Neuronal stem cell (in vitro differentiated cells): ENCODE data around the gene PTPRT.

Source experiments
- DNase-seq: peaks from one replicate; pipeline ENCODE4 v3.0.0-alpha.2; 2013; ENCODE audit warnings: low spot score
- H2AFZ ChIP-seq: one replicate; pipeline ENCODE4 v1.6.1; 2013; ENCODE audit warnings: mild to moderate bottlenecking, low read length, inconsistent platforms
- H2AK5ac ChIP-seq: 2 replicates; pipeline ENCODE4 v1.6.1; 2013; ENCODE audit warnings: low read depth, mild to moderate bottlenecking, inconsistent platforms, low read length, moderate library complexity, mixed read lengths
- H2BK120ac ChIP-seq: 2 replicates; pipeline ENCODE4 v1.6.1; 2013; ENCODE audit warnings: low read depth, mild to moderate bottlenecking, inconsistent platforms, low read length, moderate library complexity, mixed read lengths
- H2BK12ac ChIP-seq: one replicate; pipeline ENCODE4 v1.6.1; 2013; ENCODE audit warnings: low read length, inconsistent platforms
- H2BK15ac ChIP-seq: 2 replicates; pipeline ENCODE4 v1.6.1; 2013; ENCODE audit warnings: mild to moderate bottlenecking, low read length, inconsistent platforms, mixed read lengths
- H2BK5ac ChIP-seq: one replicate; pipeline ENCODE4 v1.6.1; 2013; ENCODE audit warnings: inconsistent platforms, mild to moderate bottlenecking, low read length, moderate library complexity
- H3K14ac ChIP-seq: one replicate; pipeline ENCODE4 v1.6.1; 2013; ENCODE audit warnings: low read length, inconsistent platforms
- H3K18ac ChIP-seq: 2 replicates; pipeline ENCODE4 v1.6.1; 2013; ENCODE audit warnings: low read length, inconsistent platforms
- H3K23ac ChIP-seq: 2 replicates; pipeline ENCODE4 v1.6.1; 2013; ENCODE audit warnings: low read depth, mild to moderate bottlenecking, mixed read lengths, low read length, inconsistent platforms; ENCODE audit not compliant: poor library complexity
- H3K27ac ChIP-seq: replicated peaks from 3 replicates; pipeline ENCODE4 v1.5.1; 2013; ENCODE audit warnings: low read length, inconsistent platforms
- H3K27me3 ChIP-seq, 3 experiments: 2 replicates each; pipeline ENCODE4 v1.6.1; 2013; ENCODE audit warnings: low read length in 3 of 3, mild to moderate bottlenecking in 2 of 3, inconsistent platforms in 1 of 3, low read depth in 1 of 3, mixed read lengths in 1 of 3, moderate library complexity in 1 of 3; ENCODE audit not compliant: control insufficient read depth in 3 of 3, insufficient read depth in 3 of 3
- H3K36me3 ChIP-seq, 2 donors: replicated peaks in 1 of 2; 2 replicates each; pipeline ENCODE4 v1.6.1; 2013; ENCODE audit warnings: low read length in 2 of 2; ENCODE audit not compliant: control insufficient read depth in 2 of 2, insufficient read depth in 2 of 2
- H3K4ac ChIP-seq: 2 replicates; pipeline ENCODE4 v1.6.1; 2013; ENCODE audit warnings: inconsistent platforms, mild to moderate bottlenecking, low read length, moderate library complexity
- H3K4me1 ChIP-seq, 2 donors: 1 replicate in 1 of 2; 2 replicates in 1 of 2; pipeline ENCODE4 v1.6.1; 2013; ENCODE audit warnings: low read length in 2 of 2, low read depth in 1 of 2; ENCODE audit not compliant: control insufficient read depth in 2 of 2, insufficient read depth in 1 of 2
- H3K4me2 ChIP-seq: one replicate; pipeline ENCODE4 v1.6.1; 2013; ENCODE audit warnings: mild to moderate bottlenecking, low read length, inconsistent platforms; ENCODE audit not compliant: insufficient read depth, poor library complexity, severe bottlenecking
- H3K4me3 ChIP-seq, 2 donors: 2 replicates each; pipeline ENCODE4 v1.5.1; 2013; ENCODE audit warnings: low read length in 2 of 2, mild to moderate bottlenecking in 2 of 2, inconsistent platforms in 1 of 2, moderate library complexity in 1 of 2
- H3K79me1 ChIP-seq: one replicate; pipeline ENCODE4 v1.6.1; 2013; ENCODE audit warnings: low read depth, mild to moderate bottlenecking, inconsistent platforms, low read length, moderate library complexity
- H3K9ac ChIP-seq: one replicate; pipeline ENCODE4 v1.6.1; 2013; ENCODE audit warnings: mild to moderate bottlenecking, low read depth, low read length, inconsistent platforms; ENCODE audit not compliant: poor library complexity
- H3K9me3 ChIP-seq, 2 donors: replicated peaks in 1 of 2; 2 replicates each; pipeline versions ENCODE3 to v1.6.1; 2013; ENCODE audit warnings: low read length in 2 of 2, mild to moderate bottlenecking in 2 of 2, inconsistent platforms in 1 of 2, low read depth in 1 of 2, mixed read lengths in 1 of 2, moderate library complexity in 1 of 2; ENCODE audit not compliant: control insufficient read depth in 2 of 2, insufficient read depth in 1 of 2
- H4K8ac ChIP-seq: one replicate; pipeline ENCODE4 v1.6.1; 2013; ENCODE audit warnings: low read depth, mild to moderate bottlenecking, inconsistent platforms, low read length, moderate library complexity
- H4K91ac ChIP-seq: one replicate; pipeline ENCODE4 v1.6.1; 2013; ENCODE audit warnings: low read length, low read depth, mild to moderate bottlenecking, inconsistent platforms; ENCODE audit not compliant: poor library complexity
- WGBS, 2 donors: extraction: QIAGEN DNeasy Blood & Tissue Kit; methylation state at CpG; one replicate each; pipeline ENCODE4 v1.1.7; 2013; ENCODE audit warnings: missing lambda C conversion rate in 2 of 2, mixed read lengths in 1 of 2; ENCODE audit not compliant: insufficient read length in 2 of 2, insufficient replicate concordance in 1 of 2; ENCODE audit errors: extremely low coverage in 2 of 2; 5-methylcytosine and 5-hydroxymethylcytosine counted together

The PTPRT gene

DNA sequence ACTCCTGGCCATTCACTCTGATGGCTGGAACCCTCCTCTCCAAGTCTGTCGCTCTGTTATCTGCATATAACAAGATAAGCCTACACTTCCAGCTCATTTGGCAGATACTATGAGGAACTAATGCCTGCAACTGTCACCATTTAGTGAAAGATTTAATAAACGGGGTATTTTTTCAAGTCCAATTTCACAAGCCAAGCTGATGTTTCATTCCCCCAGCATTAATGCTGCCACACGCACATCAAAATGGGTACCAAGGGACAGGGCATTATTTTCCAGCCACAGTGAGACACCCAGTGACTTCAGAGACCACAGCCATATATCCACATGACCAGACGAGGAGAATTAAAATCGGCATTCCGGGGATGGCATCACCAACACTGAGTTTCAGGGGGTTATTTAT, 175.5 kb downstream of the PTPRT start:
- no peak overlapping the region for H2BK5ac ChIP-seq
- no peaks in the 10 kb centered on the region for H3K36me3 ChIP-seq
- DNase-seq = no peak
- WGBS, 2 donors = no CpG with 5 or more reads among the region's 6 CpGs
- no peak overlapping the region for H3K23ac ChIP-seq
- H3K14ac ChIP-seq = no peak overlapping the region
- H4K8ac ChIP-seq = no peak overlapping the region
- peaks cover 0 to 2% (median 0%) of the 10 kb centered on the region in 3 experiments for H3K27me3 ChIP-seq
- H3K4me2 ChIP-seq = no peak overlapping the region
- no peaks in the 10 kb centered on the region for H3K79me1 ChIP-seq
- no peak overlapping the region for H2BK15ac ChIP-seq
- no peak overlapping the region for H3K18ac ChIP-seq
- H2BK120ac ChIP-seq = no peak overlapping the region
- H2AFZ ChIP-seq = no peak overlapping the region
- no peaks in the 10 kb centered on the region for H3K4me1 ChIP-seq
- H2BK12ac ChIP-seq = no peak overlapping the region
- H4K91ac ChIP-seq = no peak overlapping the region
- no peak overlapping the region for H3K9ac ChIP-seq
- H2AK5ac ChIP-seq = no peak overlapping the region
- no peak overlapping the region for H3K4ac ChIP-seq
- H3K9me3 ChIP-seq = peaks cover 0 to 2% of the 10 kb centered on the region in 2 donors
- H3K27ac ChIP-seq = no peak overlapping the region
- H3K4me3 ChIP-seq = no peak overlapping the region

DNA sequence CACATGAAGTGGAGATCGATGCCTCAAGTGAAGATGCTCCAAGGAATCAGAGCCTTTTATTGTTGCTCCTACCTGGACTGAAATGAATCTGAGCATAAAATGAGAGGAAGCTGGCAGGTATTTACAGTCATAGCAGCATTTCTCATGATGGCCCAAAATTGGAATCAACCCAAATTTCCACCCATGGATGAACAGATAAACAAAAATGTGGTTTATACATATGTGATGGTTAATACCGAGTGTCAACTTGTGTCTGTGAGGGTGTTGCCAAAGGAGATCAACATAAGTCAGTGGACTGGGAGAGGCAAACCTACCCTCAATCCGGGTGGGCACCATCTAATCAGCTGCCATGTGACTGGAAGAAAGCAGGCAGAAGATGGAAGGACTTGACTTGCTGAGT, 178.2 kb downstream of the PTPRT start:
- no peak overlapping the region for H3K23ac ChIP-seq
- no peak overlapping the region for H2AK5ac ChIP-seq
- no peak overlapping the region for H4K91ac ChIP-seq
- no peak overlapping the region for H4K8ac ChIP-seq
- H3K4me2 ChIP-seq = no peak overlapping the region
- H2AFZ ChIP-seq = no peak overlapping the region
- peaks cover 0 to 2% of the 10 kb centered on the region in 2 donors for H3K9me3 ChIP-seq
- peaks cover 0 to 2% (median 0%) of the 10 kb centered on the region in 3 experiments for H3K27me3 ChIP-seq
- H3K79me1 ChIP-seq = no peaks in the 10 kb centered on the region
- H3K14ac ChIP-seq = no peak overlapping the region
- no peak overlapping the region for H2BK5ac ChIP-seq
- H2BK12ac ChIP-seq = no peak overlapping the region
- no peaks in the 10 kb centered on the region for H3K4me1 ChIP-seq
- no peak overlapping the region for H3K4ac ChIP-seq
- no peak overlapping the region for H3K4me3 ChIP-seq
- H3K9ac ChIP-seq = no peak overlapping the region
- H2BK15ac ChIP-seq = no peak overlapping the region
- no peak for DNase-seq
- H2BK120ac ChIP-seq = no peak overlapping the region
- no peak overlapping the region for H3K27ac ChIP-seq
- no CpG with 5 or more reads among the region's 3 CpGs for WGBS, 2 donors
- H3K18ac ChIP-seq = no peak overlapping the region
- H3K36me3 ChIP-seq = no peaks in the 10 kb centered on the region

DNA sequence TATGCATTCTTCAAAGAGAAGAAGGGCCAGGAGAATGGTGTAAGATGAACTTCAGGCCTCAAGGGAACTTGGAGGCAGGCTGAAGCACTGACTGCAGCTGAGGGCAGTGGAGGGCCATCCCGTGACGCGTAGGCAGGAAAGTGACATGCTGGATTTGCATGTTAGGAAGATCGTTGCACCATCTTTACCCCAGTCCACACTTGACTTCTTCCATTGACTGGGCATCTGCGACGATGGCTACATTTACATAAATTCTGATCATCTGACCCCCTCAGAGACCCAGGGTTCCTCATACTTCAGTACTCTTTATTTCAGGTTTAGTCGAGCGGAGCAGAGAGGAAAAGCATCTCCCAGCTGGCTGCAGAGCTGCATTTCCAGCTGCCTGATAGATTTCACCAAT, 180.2 kb downstream of the PTPRT start:
- Histone ChIP-seq H3K14ac (no peak overlapping the region), H3K9ac (no peak overlapping the region), H2BK15ac (no peak overlapping the region), H3K23ac (no peak overlapping the region), H3K79me1 (no peaks in the 10 kb centered on the region), H3K9me3 (peaks cover 0 to 2% of the 10 kb centered on the region in 2 donors), H3K18ac (no peak overlapping the region), H3K27me3 (no peaks in the 10 kb centered on the region), H2BK120ac (no peak overlapping the region), H4K8ac (no peak overlapping the region), H4K91ac (no peak overlapping the region), H3K4me1 (no peaks in the 10 kb centered on the region), H3K27ac (no peak overlapping the region), H2AFZ (no peak overlapping the region), H3K4ac (no peak overlapping the region), H2BK5ac (no peak overlapping the region), H3K4me2 (no peak overlapping the region), H2BK12ac (no peak overlapping the region), H2AK5ac (no peak overlapping the region), H3K36me3 (no peaks in the 10 kb centered on the region), H3K4me3 (no peak overlapping the region)
- no CpG with 5 or more reads among the region's 8 CpGs for WGBS, 2 donors
- DNase-seq = no peak

DNA sequence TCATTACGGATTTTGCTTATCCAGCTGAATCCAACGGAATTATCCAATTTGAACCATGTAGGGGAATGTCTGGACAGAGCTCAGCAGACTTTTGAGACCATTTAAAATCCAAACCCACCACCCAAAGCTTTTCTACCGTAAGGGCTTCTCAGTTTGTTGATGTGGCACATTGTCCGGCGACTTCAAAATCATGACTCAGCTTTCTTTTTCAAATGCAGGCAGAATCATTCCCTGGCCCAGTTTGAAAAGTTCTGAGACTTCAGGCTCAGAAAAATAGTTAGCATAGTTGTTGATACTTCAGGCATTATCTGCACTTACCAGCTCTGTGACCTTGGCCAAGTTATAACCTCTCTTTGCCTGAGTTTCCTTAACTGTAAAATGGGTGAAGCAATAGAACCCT, 182.2 kb downstream of the PTPRT start:
- no peak overlapping the region for H3K14ac ChIP-seq
- WGBS, 2 donors = no CpG with 5 or more reads among the region's 5 CpGs
- no peak overlapping the region for H3K4me2 ChIP-seq
- H3K27me3 ChIP-seq = no peaks in the 10 kb centered on the region
- H2AFZ ChIP-seq = no peak overlapping the region
- no peak overlapping the region for H2AK5ac ChIP-seq
- H3K4ac ChIP-seq = no peak overlapping the region
- H3K4me1 ChIP-seq = no peaks in the 10 kb centered on the region
- no peak for DNase-seq
- H3K9me3 ChIP-seq = peaks cover 0 to 2% of the 10 kb centered on the region in 2 donors
- no peak overlapping the region for H2BK15ac ChIP-seq
- no peak overlapping the region for H4K8ac ChIP-seq
- no peak overlapping the region for H3K4me3 ChIP-seq
- H3K79me1 ChIP-seq = no peaks in the 10 kb centered on the region
- no peak overlapping the region for H4K91ac ChIP-seq
- H3K9ac ChIP-seq = no peak overlapping the region
- no peak overlapping the region for H2BK120ac ChIP-seq
- no peak overlapping the region for H2BK5ac ChIP-seq
- H3K18ac ChIP-seq = no peak overlapping the region
- H3K23ac ChIP-seq = no peak overlapping the region
- H3K27ac ChIP-seq = no peak overlapping the region
- no peak overlapping the region for H2BK12ac ChIP-seq
- no peaks in the 10 kb centered on the region for H3K36me3 ChIP-seq
